Medulla oblongata (tissue), 1 donor: ENCODE data around the gene SMIM14.
"Not testable (repeated sequence)": the region's sequence is repeated elsewhere in the genome, so short reads cannot be mapped to it uniquely, and the experiment has no call there.

Experiments
- DNase-seq: peaks from one replicate; pipeline ENCODE4 v3.0.0-alpha.2; 2015; ENCODE audit errors: extremely low spot score

The SMIM14 gene

GRCh38 chr4:39532237-39532636 lies 106.4 kb downstream of the SMIM14 start:
- not testable (repeated sequence) for DNase-seq

DNA sequence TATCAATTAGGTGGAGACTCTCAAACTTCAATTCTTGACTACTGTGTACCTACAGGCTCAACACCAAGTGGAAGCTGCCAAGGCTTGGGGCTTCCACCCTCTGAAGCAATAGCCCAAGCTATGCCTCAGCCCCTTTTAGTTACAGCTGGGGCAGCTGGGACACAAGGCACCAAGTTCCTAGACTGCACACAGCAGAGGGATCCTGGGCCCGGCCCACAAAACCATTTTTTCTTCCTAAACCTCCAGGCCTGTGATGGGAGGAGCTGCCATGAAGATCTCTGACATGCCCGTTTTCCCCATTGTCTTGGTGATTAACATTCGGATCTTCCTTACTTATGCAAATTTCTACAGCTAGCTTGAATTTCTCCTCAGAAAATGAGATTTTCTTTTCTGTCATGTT lies 108.0 kb downstream of the SMIM14 start:
- no peak for DNase-seq

GRCh38 chr4:39529534-39529933 lies 109.1 kb downstream of the SMIM14 start:
- no peak for DNase-seq

DNA sequence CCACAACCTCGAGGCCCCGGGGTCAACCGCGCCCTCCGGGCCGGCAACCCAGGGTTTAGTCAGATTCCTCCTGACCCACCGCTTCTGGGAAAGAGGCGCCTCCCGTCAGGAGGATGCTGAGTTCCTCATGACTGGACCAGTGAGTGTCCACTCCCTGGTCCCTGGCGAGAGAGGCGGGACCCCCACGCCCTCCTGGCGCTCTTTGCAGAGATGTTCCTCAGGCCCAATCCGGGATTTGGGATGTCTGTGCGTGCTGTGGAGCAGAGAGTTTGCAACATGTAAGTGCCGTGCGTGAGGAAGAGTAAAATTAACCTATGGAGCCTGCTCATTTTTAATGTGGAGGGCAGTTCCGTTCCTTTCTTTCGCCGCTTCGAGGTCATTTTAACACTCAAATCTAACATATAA lies 110.6 kb downstream of the SMIM14 start:
- no peak for DNase-seq

DNA sequence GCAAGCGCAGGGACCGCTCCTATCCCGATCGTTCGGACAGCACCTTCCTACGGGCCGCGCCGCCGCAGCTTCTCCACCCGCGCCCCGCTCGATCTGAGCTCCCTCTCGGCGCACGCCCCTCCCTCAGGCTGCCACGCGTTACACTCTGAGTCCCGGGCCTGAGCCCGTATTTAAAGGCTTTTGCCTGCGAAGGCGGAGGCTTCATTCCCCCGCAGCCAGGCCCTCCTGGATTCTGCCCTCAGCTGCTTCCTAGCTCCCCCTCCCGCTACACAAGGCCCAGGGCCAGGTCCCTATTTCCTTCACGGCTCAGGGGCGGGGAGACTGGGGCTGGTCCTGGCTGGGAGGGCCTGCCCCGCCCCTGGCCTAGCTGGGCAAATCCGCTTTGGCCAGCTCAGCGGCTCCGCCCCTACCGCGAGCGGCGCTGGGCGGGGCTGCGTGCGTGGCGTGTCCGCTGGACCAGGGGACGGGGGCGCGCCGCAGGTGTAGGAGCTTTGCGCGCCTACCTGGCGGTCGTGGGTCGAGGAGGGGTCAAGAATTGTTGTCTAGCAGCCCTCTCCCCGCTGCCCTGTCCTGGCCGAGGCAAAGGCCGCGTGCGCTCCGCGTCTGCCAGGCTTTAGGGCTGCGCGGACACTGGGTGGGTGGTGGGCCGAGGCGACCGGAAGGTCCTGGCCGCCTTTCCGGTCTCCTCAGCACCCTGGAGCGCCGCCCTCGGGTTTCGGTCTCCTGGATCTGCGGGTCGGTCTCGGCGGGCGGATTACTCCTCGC lies 111.2 kb downstream of the SMIM14 start, which contains the start of gene UGDH:
Gene UGDH, minus strand, starts transcription at position 144 of the 765 bp plus-strand sequence. CDS start 5,927 bp downstream, outside the sequence.
- DNase-seq: peak; percentile 99

- DNase-seq: no peak
Measured at GRCh38 chr4:39526765-39527295, 111.8 kb downstream of the SMIM14 start.

GRCh38 chr4:39525822-39526690 lies 112.6 kb downstream of the SMIM14 start:
- DNase-seq: peak; percentile 30

DNA sequence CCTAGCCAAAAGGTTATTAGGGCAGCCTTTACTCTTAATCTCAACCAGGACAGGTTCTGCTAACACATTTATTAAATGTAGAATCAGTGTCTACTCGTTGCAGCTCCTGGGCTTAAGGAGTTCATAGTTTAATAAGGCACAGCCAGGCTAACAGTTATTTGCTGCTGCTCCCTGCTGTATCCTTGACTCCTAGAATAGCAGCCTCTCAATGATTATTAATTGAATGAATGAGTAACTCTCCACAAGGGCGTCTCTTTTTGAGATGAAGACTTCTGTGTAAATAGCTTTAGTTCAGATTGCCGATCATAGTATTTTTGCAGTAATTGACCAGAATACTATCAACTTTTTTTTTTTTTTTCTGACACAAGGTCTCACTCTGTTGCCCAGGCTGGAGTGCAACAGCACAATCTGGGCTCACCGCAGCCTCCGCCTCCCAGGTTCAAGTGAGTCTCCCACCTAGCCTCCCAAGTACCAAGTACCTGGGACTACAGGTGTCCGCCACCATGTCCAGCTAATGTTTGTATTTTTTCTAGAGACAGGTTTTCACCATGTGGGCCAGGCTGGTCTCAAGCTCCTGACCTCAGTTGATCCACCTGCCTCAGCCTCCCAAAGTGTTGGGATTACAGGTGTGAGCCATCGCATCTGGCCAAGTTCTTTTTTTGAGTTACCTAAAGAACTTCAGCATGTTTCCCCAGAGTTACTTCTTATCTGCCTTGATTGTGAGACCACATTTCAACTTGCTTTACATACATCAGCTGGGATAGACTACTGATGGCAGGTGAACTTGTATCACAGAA lies 114.3 kb downstream of the SMIM14 start:
- no peak for DNase-seq

DNA sequence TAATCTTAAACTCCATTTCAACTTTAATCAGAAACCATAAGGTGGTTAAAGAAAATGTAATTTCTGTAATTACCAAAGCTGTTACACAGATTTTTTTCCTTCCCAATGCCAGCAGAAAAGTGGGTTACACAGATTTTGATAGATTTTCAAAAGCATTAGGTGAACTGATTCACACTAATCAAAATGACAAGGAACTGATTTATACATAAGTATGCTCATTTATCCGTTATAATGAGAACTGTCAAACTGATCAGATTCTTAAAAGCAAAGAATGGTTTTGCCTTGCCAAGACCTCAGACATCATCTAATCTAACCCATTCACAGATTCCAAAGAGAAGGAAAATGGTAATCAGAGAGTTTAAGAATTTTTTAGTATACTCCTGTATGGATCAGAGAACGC lies 116.6 kb downstream of the SMIM14 start:
- no peak for DNase-seq

GRCh38 chr4:39521253-39521919 lies 117.3 kb downstream of the SMIM14 start:
- no peak for DNase-seq

DNA sequence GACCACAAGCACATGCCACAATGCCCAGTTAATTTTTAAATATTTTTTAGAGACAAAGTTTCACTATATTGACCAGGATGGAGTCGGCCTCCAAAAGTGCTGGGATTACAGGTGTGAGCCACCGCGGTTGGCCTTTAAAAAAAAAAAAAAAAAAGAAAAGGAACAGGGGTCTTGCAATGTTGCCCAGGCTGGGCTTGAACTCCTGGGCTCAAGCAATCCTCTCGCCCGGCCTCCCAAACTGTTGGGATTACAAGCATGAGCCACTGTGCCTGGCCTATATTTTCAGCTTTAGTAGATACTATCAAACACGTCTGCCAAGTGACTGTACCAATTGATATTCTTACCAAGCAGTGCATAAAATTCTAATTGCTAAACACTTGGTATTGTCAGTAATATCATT lies 120.2 kb downstream of the SMIM14 start:
- DNase-seq: no peak

DNA sequence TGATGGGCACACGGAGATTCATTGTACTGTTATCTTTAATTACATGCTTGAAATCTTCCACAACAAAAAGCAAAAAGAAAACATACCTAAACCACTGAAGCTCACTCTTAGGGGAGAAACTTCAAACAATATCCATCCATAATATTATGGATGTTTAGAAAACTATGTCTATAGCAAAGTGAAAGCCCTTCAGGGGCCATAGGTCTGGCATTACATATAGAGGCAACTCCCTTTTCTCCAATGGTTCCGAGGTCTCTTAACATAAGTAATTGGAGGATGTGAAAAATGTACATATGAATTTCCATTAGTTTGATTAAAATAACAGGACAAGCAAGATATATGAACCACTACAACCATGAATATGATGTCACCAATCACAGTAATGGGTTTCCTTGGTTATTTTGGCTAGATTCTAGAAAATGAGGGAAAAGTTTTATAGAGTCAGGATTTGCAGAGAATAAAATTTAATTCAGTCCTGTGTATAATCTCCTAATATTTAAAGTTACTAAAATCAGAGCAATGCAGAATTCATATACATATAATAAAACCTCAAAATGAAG lies 122.2 kb downstream of the SMIM14 start:
- DNase-seq: no peak

GRCh38 chr4:39515669-39516401 lies 122.8 kb downstream of the SMIM14 start:
- DNase-seq: not testable (repeated sequence)

DNA sequence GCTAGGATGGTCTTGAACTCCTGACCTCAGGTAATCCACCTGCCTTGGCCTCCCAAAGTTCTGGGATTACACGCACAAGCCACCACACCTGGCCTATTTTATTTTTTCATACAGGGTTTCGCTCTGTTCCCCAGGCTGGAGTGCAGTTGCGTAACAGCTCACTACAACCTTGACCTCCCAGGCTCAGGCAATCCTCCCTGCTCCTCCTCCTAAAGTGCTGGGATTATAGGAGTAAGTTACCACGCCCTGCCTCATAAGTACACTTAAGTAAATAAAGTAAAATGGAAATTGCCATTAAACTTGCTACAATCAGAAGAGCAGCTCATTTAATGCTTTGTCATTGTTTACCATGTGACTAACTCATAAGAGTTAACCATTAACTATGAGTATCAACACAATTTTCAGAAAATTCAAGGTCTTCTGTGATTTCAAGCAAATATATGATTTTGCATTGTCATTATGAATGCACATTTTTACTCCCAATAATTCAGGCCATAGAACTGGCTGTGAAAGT lies 123.7 kb downstream of the SMIM14 start:
- DNase-seq: no peak

GRCh38 chr4:39514266-39514665 lies 124.4 kb downstream of the SMIM14 start:
- DNase-seq: not testable (repeated sequence)

DNA sequence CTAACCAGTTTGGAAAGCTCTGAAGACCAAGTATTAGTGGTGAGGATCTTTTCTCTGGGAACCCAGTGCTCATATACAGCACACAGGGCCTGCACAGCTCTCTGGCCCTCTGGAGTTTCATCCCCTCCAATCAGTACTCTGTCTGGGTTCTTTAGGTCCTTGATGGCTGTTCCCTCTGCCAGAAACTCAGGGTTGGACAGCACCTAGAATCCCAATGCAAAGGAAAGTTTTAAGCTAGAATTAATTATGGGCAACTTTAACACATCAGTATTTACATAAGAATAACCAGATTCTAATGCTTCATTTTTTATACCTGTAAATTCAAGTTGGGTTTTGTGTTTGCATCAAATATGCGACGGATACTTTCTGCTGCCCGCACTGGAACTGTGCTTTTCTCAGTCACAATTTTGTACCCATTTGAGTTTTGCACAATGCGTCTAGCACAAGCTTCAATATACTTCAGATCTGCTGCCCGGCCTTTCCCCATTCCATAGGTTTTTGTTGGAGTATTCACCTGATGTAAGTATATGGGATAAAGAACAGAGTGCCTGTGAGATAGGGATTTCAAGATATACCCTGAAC lies 128.2 kb downstream of the SMIM14 start:
- no peak for DNase-seq

DNA sequence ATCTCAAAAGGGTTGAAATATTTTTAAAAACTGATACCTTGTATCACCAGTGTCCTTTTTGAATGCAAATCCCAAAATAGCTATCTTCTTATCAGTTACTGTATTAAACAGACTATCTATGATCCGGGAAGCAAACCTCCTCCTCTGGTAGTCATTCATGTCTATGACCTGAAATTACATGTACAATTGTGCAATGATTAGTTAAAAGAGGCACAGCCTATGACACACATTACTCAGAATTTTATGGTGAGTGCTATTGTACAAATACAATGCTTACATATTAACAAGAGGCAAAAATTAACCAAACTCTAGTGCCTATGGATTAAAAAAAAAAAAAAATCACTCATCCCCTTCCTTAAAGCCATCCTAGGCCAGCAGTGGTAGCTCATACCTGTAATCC lies 133.1 kb downstream of the SMIM14 start:
- DNase-seq: no peak

GRCh38 chr4:39504538-39504937 lies 134.1 kb downstream of the SMIM14 start:
- DNase-seq: no peak

DNA sequence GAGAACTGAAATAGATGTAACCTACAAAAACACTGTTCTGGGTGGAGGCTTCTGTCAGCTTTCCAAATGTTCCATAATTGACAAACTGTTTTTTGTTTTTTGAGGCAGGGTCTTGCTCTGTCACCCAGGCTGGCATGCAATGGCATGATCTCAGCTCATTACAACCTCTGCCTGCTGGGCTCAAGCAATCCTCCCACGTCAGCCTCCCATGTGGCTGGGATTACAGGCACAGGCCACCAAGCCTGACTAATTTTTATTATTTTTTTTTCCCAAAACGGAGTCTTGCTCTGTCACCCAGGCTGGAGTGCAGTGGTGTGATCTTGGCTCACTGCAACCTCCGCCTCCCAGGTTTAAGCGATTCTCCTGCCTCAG lies 136.0 kb downstream of the SMIM14 start:
- not testable (repeated sequence) for DNase-seq
